Keratinocyte (primary cell): ENCODE data around the gene ZCCHC10. TPM values are rescaled to one million over a fixed set of nuclear protein-coding genes. Genes with fewer than 3 reads are reported as not detected.

Experiments
- DNase-seq: peaks from one replicate; pipeline ENCODE4 v3.0.0-alpha.2; 2011; ENCODE audit warnings: low read depth, missing footprints, low spot score
- FAIRE-seq: peaks from 2 replicates; lab custom pipeline; 2011; peaks lifted over from hg19 to GRCh38; lab: Jason Lieb, UNC
- H2AFZ ChIP-seq: 2 replicates; pipeline ENCODE4 v1.6.0; 2012; ENCODE audit warnings: low read length, control low read depth, inconsistent platforms; ENCODE audit not compliant: control insufficient read depth
- H3K27ac ChIP-seq: 2 replicates; pipeline ENCODE4 v1.5.1; 2011; ENCODE audit warnings: low read length; ENCODE audit not compliant: control insufficient read depth, insufficient read depth
- H3K27me3 ChIP-seq: 3 replicates; pipeline ENCODE4 v1.6.0; 2011; ENCODE audit warnings: low read length; ENCODE audit not compliant: control insufficient read depth, insufficient read depth; ENCODE audit errors: extremely low read depth
- H3K36me3 ChIP-seq, 2 experiments: 2 replicates in 1 of 2; 3 replicates in 1 of 2; pipeline ENCODE4 v1.5.1; 2011; ENCODE audit warnings: low read length in 2 of 2, mild to moderate bottlenecking in 1 of 2; ENCODE audit not compliant: control insufficient read depth in 2 of 2, insufficient read depth in 2 of 2; ENCODE audit errors: extremely low read depth in 1 of 2
- H3K4me1 ChIP-seq: 3 replicates; pipeline ENCODE4 v1.5.1; 2011; ENCODE audit warnings: low read length; ENCODE audit not compliant: control insufficient read depth, insufficient read depth; ENCODE audit errors: extremely low read depth
- H3K4me2 ChIP-seq: 3 replicates; pipeline ENCODE4 v1.6.0; 2011; ENCODE audit warnings: low read depth, low read length; ENCODE audit not compliant: control insufficient read depth, insufficient read depth; ENCODE audit errors: extremely low read depth
- H3K4me3 ChIP-seq, 3 experiments: fragments of 200-600 bp in 1 of 3; sonication (generic) in 1 of 3; 2 replicates in 2 of 3; 3 replicates in 1 of 3; pipeline ENCODE4 v1.5.1; 2011 to 2016; ENCODE audit warnings: low read length in 3 of 3, mild to moderate bottlenecking in 3 of 3, control low read depth in 2 of 3, inconsistent platforms in 1 of 3, low read depth in 1 of 3, mixed read lengths in 1 of 3, mixed run types in 1 of 3, moderate library complexity in 1 of 3; ENCODE audit not compliant: control insufficient read depth in 2 of 3, insufficient read depth in 2 of 3; ENCODE audit errors: extremely low read depth in 1 of 3
- H3K79me2 ChIP-seq: 2 replicates; pipeline ENCODE4 v1.6.0; 2012; ENCODE audit warnings: low read length; ENCODE audit not compliant: control insufficient read depth, insufficient read depth
- H3K9ac ChIP-seq: 3 replicates; pipeline ENCODE4 v1.6.0; 2011; ENCODE audit warnings: low read length; ENCODE audit not compliant: control insufficient read depth, insufficient read depth; ENCODE audit errors: extremely low read depth
- H3K9me1 ChIP-seq: 3 replicates; pipeline ENCODE4 v1.6.0; 2011; ENCODE audit warnings: low read length; ENCODE audit not compliant: control insufficient read depth, insufficient read depth; ENCODE audit errors: extremely low read depth
- H3K9me3 ChIP-seq: 2 replicates; pipeline ENCODE4 v1.5.1; 2012; ENCODE audit warnings: low read depth, low read length; ENCODE audit not compliant: control insufficient read depth
- H4K20me1 ChIP-seq: 3 replicates; pipeline ENCODE4 v1.6.0; 2011; ENCODE audit warnings: low read length; ENCODE audit not compliant: control insufficient read depth, insufficient read depth; ENCODE audit errors: extremely low read depth
- CTCF ChIP-seq, 3 experiments: IDR thresholded peaks in 1 of 3; conservative IDR thresholded peaks in 1 of 3; optimal IDR thresholded peaks in 1 of 3; 2 replicates in 2 of 3; 3 replicates in 1 of 3; pipeline versions ENCODE3 to v1.5.1; 2011; ENCODE audit warnings: low read length in 3 of 3, mild to moderate bottlenecking in 3 of 3, moderate library complexity in 2 of 3, control low read depth in 1 of 3, inconsistent platforms in 1 of 3; ENCODE audit not compliant: insufficient read depth in 2 of 3; ENCODE audit errors: extremely low read depth in 1 of 3
- EZH2 ChIP-seq: IDR thresholded peaks from one replicate; pipeline ENCODE4 v1.6.1; 2012; ENCODE audit warnings: inconsistent platforms, mild to moderate bottlenecking, low read length, moderate library complexity
- dilution Hi-C: fragments of 300-500 bp; cut with MboI; formaldehyde crosslinking; loops from one replicate; pipeline ENCODE4 v1.7.0; 2020; ENCODE audit warnings: low sequenced_read_pairs; ENCODE audit not compliant: extremely low pct_ligation_motif_present
- polyA plus RNA-seq, 5 experiments: library from polyadenylated mRNA; depleted of rRNA in 3 of 5; stranded (reverse) in 3 of 5; stranded (forward) in 1 of 5; unstranded in 1 of 5; fragments of >200 nt; gene quantifications; 1 replicate in 1 of 5; 2 replicates in 3 of 5; 3 replicates in 1 of 5; pipeline versions ENCODE4 v1.2.1 to v1.2.3, GENCODE V29; 2011 to 2012; ENCODE audit warnings: missing spikeins in 2 of 5, low read depth in 1 of 5, low replicate concordance in 1 of 5

Gene ZCCHC10
- polyA plus RNA-seq, 1 donor (not counting 4 experiments of a cell fraction or from before 2014, with no cell fraction given) = 38.5 TPM

DNA sequence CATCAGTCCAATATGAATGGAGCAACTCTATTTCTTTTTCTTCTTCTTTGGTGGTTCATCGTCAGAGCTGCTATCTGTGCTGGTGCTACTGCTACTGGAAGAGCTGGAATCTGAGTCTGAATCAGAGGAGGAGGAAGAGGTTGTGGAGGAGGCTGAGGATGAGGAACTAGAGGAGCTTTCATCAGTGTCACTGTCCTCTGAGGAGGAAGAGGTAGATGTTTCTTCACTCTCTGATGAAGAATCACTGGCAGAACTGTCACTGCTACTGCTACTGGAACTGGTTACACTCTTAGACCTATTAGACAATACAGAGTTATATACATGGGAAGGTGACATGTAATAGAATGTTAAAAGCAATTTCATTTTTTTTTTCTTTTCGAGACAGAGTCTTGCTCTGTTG, 27.8 kb downstream of the ZCCHC10 start:
- H3K79me2 ChIP-seq = no peaks in the 10 kb centered on the region
- H3K4me1 ChIP-seq = no peaks in the 10 kb centered on the region
- H2AFZ ChIP-seq = no peak overlapping the region
- H3K4me2 ChIP-seq = no peak overlapping the region
- DNase-seq (no peak), FAIRE-seq (no peak)
- no peaks in the 10 kb centered on the region for H3K27me3 ChIP-seq
- no peak for TF ChIP-seq EZH2
- H3K9ac ChIP-seq = no peak overlapping the region
- no peaks in the 10 kb centered on the region for H3K9me1 ChIP-seq
- dilution Hi-C loops = no loop called here
- H3K4me3 ChIP-seq = no peak overlapping the region
- no peaks in the 10 kb centered on the region for H3K9me3 ChIP-seq
- no peaks in the 10 kb centered on the region for H4K20me1 ChIP-seq
- peaks cover 0 to 8% of the 10 kb centered on the region in 2 experiments for H3K36me3 ChIP-seq
- H3K27ac ChIP-seq = no peak overlapping the region

DNA sequence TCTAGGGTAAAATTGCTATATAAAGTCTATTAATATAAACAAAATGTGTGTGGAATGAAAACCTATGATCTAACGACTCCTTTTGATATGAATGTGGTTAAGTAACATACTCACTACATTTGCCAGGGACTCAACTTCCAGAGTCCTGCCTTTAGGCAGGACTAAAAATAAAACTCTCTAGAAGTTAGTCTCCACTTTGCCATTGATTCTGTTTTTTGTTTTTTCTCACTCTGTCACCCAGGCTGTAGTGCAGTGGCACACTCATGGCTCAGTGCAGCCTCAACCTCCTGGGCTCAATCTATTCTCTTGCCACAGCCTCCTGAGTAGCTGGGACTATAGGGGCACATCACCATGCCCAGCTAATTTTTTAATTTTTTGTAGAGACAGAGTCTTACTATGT, 30.0 kb downstream of the ZCCHC10 start:
- H3K27ac ChIP-seq = no peak overlapping the region
- H3K79me2 ChIP-seq = no peaks in the 10 kb centered on the region
- H3K9me1 ChIP-seq = no peaks in the 10 kb centered on the region
- dilution Hi-C loops = no loop called here
- no peaks in the 10 kb centered on the region for H4K20me1 ChIP-seq
- H3K36me3 ChIP-seq = peaks cover 0 to 4% of the 10 kb centered on the region in 2 experiments
- no peaks in the 10 kb centered on the region for H3K9me3 ChIP-seq
- no peak overlapping the region for H3K9ac ChIP-seq
- no peak for DNase-seq
- no peak for FAIRE-seq
- H3K27me3 ChIP-seq = no peaks in the 10 kb centered on the region
- no peak overlapping the region for H3K4me2 ChIP-seq
- no peak overlapping the region for H2AFZ ChIP-seq
- no peak overlapping the region for H3K4me3 ChIP-seq
- no peaks in the 10 kb centered on the region for H3K4me1 ChIP-seq
- no peak for TF ChIP-seq CTCF (optimal IDR thresholded peaks at IDR 0.05 in 1 of 3, IDR thresholded peaks at IDR 0.05 in 1 of 3, conservative IDR thresholded peaks at IDR 0.05 in 1 of 3; ENCODE audit: extremely low read depth in 1 of 3, insufficient read depth in 2 of 3, low read length in 3 of 3)
- no peak for TF ChIP-seq EZH2
